GM19043 (cell line): Measurements from ENCODE around the gene PKP1.
"Not testable (repeated sequence)": the region's sequence is repeated elsewhere in the genome, so short reads cannot be mapped to it uniquely, and the experiment has no call there.

ENCODE experiments used
- ATAC-seq: cut with Tn5 transposase; IDR thresholded peaks from one replicate; pipeline ENCODE4 v1.9.1; 2021; ENCODE audit warnings: low read depth; ENCODE audit not compliant: unreplicated experiment

PKP1 gene, protein sequence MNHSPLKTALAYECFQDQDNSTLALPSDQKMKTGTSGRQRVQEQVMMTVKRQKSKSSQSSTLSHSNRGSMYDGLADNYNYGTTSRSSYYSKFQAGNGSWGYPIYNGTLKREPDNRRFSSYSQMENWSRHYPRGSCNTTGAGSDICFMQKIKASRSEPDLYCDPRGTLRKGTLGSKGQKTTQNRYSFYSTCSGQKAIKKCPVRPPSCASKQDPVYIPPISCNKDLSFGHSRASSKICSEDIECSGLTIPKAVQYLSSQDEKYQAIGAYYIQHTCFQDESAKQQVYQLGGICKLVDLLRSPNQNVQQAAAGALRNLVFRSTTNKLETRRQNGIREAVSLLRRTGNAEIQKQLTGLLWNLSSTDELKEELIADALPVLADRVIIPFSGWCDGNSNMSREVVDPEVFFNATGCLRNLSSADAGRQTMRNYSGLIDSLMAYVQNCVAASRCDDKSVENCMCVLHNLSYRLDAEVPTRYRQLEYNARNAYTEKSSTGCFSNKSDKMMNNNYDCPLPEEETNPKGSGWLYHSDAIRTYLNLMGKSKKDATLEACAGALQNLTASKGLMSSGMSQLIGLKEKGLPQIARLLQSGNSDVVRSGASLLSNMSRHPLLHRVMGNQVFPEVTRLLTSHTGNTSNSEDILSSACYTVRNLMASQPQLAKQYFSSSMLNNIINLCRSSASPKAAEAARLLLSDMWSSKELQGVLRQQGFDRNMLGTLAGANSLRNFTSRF

DNA sequence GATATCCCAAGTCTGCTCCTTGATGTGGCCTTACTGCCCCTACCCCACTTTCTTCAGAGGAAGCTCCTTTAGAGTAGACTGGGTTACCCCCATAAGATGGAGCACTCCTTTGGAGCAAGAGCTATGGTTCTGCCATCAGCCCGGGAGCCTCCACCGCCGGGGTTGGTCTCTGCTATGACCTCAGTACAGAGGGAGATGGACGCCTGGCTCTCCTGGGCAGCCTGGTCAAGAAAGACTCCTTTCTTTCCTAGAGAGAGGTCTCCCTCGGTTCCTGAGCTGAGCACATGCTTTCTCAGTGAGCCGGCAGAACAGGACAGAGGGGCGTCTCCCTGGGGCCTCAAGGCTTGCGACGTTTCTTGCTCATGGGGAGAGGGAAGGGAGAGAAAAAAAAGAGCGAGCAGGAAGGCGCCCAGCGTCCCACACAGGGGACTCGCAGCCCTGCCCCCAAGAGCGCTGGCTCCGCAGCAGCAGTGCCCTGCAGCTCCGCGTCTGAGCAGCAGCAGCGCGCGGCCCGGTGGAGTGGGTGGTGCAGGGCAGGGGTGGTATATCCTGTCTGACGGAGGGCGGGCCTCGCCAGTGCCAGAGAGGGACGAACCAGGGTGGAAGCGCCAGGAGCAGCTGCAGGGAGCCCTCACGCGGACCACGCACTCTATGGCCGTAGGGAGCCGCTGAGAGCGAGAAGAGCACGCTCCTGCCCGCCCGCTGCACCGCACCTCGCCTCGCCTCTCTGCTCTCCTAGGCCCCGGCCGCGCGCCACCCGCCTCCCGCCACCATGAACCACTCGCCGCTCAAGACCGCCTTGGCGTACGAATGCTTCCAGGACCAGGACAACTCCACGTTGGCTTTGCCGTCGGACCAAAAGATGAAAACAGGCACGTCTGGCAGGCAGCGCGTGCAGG is at the start of gene PKP1:
Gene PKP1, plus strand, starts transcription at position 576 of the 899 bp plus-strand sequence. Its CDS starts 197 bp downstream, at position 773.
- ATAC-seq, result no peak

DNA sequence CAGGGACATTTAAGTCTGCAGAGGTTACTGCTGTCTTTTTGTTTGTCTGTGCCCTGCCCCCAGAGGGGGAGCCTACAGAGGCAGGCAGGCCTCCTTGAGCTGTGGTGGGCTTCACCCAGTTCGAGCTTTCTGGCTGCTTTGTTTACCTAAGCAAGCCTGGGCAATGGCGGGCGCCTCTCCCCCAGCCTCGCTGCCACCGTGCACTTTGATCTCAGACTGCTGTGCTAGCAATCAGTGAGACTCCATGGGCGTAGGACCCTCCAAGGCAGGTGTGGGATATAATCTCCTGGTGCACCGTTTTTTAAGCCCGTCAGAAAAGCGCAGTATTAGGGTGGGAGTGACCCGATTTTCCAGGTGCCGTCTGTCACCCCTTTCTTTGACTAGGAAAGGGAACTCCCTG is 43.7 kb upstream of the PKP1 start:
- ATAC-seq, result not testable (repeated sequence)

DNA sequence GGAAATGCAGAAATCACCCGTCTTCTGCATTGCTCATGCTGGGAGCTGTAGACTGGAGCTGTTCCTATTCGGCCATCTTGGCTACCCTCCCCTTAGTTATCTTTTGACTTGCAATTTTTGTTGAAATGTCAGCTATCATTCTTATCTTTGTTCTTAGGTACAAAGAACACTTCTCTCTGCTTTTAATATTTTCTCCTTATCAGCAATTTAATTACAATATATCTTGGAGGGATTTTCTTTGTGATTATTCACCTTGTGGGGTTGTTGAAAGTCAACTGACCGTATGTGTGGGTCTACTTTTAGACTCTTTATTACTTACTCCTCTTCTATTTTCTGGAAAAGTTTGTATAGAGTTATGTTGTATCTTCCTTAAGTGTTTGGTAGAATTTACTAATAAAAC is 43.1 kb upstream of the PKP1 start:
- no peak for ATAC-seq

DNA sequence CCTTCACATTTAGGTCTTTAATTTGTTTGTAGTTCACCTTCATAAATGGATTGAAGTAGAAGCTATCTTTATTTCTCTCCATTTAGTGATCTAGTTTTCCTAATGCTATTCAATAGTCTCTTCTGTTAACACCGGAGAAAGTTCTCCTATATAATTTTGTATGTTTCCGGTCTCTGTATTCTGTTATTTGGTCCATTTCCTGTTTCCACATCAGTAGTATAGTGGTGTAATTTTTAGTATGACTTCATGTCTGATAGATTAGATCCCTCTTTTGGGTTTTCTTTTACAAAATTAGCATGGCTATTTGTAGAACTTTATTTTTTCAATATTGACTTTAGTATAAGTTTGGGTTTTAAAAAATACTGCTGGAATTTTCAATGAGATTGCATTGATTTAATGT is 41.6 kb upstream of the PKP1 start:
- ATAC-seq, result no peak

DNA sequence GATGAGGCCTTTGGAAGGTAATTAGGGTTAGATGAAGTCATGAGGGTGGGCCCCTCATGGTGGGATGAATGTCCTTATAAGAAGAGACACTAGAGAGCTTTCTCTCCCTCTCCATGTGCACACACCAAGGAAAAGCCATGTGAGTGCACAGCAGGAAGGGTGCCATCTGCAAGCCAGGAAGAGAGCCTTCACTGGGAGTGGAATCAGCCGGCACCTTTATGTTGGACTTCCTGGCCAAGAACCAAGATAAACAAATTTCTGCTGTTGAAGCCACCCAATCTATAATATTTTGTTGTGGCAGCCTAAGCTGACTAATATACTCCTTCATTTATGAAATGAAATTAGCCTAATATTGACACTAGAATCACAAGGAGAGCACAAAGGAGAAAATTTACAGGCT is 38.2 kb upstream of the PKP1 start:
- no peak for ATAC-seq

DNA sequence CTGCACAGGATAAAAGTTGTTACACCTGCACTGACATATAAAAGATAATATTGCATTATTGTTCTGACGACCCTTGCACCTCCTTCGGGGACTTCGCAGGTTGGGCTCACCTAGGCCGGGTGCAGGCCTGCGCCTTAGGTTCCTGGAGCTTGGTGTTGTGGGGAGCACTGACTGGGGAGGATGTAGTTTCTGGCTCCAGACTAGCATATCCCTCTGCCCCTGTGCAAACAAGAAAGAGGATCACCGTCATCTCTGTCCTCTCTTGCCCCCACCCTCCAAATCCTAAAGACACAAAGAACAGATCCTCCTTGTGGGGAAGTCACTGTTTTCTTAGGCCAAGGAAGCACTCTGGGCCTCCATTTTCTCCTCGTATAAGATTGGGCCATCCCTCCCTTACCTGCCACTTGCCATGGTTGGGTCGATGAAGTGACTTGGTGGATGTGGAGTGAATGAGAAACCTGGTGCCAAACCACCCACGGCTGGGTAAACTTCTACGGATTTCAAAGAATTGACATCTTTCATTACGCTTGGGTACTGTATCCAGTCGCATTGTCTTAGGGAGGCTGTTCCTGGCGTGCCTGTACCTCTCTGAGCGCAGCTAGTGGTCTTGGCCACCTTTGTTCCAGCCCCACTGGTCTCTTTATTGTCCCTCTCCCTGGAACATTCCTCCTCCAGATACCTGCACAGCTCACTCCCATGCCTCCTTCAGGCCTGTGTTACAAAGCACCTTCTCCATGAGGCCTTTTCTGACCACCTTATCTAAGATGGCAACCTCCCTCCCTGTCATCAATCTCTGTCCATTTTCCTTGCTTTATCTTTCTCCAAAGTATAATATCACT is 34.4 kb upstream of the PKP1 start:
- ATAC-seq, result no peak

DNA sequence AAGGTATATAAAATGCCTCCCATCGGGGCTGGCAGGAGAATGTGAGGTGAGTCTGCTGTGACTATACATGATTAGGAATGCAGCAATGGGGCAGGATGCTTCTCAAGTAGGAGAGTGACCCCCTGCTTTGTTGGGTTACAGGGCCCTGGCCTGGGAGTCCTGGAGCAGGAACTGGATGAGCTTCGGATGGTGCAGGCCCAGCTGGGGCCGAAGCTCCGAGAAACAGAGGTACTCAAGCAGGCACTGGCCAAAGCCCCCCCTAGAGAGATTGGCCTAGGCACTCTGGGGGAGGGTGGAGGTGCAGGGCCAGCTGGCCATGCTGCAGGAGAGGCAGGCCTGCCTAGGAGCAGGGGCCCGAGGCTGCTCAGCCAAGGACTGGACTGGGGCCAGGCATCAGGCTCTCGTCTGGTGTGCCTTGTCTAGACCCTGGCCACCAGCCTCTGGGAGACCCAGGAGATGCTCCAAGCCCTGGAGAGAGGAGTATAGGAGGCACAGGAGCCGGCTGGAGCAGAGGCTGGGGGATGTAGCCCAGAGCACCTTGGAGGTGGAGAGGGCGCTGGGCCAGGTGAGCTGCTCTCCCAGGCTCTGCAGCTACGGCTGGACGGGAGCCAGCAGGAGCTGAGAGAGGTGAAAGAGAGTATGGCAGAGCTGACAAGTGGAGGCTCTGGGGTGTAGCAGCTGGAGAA is 32.8 kb upstream of the PKP1 start:
- no peak for ATAC-seq

DNA sequence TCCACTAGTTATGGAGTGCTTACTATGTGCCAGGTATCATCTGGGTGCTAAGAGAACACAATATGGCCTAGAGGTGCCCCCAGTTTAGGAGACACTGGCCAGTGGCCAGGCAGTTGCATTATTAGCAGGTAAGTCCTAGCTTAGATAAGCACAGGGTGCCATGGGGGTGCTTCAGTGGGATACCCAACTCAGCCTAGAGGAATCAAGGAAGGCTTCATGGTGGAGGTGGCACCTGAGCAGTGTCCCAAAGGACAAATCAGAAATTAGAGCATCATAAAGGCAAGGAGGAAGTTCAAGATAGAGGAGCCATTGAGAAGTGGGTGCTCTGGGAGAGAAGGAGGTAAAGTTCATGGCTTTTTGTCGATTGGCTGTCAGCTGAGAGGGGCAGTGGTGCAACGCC is 31.9 kb upstream of the PKP1 start:
- no peak for ATAC-seq

DNA sequence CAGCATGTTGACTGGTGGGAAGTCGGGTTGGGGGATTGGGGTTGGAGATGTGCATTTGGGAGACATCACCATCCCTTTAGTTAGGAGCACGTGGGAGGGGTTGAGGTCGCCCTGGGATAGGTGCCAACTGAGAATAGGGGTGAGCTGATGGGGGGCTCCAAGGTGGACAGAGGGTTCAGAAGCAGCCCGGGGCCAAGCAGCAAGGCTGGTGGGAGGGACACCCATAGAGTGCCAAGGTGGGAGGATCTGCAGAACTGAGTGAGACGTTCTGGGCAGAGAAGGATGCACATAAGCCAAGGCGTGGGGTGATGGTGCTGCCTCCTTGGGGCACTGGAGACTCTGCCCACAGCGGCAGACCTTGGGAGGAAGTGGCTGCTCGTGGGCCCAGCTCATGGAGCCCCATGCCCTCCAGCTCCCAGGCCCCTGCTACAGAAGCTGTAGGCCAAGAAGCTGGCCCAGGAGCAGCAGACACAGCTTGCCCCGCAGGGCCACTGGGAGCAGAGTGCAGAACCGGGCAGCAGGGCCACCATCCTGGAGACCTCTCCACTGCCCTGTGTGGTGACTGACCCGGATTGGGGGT is 31.4 kb upstream of the PKP1 start:
- ATAC-seq, result no peak

DNA sequence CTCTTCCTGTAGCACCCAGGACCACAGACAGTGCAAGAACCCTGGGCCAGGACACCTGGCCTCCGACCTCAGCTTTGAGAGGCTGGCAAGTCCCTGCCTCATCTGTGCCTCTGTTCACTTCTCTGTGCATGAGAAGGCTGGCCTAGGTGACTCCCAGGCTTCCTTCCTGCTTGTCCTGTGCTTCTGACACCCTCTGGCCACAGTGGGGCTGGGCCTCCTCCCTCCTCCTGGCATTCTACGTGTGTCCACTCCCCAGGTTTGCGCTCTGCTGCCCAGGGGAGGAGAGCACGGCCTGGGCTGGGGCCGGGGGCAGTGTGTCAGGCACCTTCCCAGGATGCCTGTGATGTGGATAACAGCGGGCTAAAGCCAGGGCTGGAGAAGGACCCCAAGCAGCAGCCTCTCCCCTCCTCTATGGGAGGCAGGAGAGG is 30.3 kb upstream of the PKP1 start:
- no peak for ATAC-seq

DNA sequence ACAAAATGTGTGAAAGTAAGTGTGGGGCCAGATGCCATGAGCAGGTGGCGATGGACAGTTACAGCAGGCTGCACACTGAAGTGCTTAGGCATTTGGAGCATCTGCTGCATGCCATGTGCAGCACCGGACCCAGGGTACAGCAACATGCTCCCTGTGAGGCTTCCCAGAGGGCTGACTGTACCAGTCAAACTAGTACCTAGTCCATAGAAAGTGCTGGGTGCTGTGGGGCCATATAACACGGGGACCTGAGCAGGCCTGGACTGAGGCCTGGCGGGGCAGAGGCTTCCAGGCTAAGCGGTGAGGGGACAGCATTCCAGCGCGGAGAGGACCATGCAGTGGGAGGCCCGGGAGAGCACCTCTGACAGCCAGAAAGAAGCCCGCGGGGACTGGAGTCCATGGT is 29.9 kb upstream of the PKP1 start:
- ATAC-seq, result no peak

DNA sequence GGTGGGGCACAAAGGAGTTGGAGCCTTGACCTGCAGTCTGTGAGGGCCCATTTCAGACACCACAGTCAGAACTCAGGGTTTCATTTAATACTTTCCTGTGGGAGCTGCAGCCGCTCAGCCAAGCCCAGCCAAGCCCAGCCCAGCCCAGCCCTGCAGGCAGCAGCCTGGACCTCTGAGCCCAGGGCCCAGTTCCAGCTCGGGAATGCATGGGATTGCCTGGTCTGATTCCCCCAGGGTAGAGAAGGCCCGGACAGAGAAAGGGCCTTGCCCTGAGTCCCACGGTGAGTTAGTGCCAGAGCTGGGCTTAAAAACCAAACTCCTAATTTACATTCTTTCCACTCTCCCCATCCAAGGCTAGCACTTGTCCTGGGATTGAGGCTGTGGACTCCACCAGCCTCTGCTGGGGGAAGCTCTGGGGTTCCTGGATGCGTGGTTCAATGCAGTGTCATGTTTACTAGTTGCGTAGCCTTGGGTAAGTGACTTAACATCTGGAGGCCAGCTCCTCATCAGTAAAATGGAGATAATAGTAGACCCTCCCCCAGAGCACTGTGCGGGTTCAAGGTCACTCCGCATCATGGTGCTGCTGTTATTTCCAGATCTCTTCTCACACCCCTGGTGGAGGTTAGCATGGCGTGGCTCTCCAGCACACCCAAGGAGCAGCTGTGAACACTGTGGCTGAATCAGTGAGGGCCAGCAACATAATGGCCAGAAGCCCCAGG is 29.2 kb upstream of the PKP1 start:
- no peak for ATAC-seq

DNA sequence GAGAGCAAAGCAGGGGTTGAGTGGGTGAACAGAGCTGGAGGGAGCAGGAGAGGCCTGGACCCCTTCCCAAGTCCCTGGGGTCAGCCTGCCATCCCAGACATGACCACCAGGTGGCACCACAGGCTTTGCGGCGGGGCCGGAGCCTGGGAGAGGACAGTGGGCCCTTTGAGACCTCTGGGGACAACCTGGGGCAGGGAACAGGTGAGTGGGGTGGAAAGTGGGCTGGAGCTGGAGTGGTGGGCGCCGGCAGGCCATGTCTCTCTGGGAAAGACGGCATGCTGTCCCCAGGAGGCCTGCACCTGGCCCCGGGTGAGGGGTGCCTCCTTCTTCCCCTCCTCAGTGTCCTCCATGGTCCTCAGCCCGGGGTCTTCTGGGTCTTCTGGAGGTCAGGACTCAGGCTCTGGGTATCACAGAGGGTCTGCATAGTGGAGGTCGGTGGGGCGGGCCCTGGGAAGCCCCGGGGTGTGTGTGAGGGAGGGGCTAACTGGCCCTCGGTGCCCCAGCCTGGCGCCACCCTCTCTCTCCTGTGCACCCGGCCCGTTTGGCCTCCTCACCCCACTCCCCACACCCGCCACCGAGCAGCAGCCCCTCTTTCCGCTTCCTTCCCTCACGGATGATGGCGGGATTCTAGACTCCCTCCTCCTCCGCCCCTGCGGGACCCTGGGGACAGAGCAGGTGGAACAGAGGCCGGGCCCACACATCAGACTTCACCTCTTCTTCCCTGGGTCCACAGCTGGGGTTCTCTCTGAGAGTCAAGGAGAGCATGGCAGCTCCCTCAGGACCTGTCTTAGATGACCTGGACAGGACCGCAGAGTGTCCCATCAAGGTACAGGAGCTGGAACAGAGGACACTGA is 28.5 kb upstream of the PKP1 start:
- ATAC-seq, result no peak

DNA sequence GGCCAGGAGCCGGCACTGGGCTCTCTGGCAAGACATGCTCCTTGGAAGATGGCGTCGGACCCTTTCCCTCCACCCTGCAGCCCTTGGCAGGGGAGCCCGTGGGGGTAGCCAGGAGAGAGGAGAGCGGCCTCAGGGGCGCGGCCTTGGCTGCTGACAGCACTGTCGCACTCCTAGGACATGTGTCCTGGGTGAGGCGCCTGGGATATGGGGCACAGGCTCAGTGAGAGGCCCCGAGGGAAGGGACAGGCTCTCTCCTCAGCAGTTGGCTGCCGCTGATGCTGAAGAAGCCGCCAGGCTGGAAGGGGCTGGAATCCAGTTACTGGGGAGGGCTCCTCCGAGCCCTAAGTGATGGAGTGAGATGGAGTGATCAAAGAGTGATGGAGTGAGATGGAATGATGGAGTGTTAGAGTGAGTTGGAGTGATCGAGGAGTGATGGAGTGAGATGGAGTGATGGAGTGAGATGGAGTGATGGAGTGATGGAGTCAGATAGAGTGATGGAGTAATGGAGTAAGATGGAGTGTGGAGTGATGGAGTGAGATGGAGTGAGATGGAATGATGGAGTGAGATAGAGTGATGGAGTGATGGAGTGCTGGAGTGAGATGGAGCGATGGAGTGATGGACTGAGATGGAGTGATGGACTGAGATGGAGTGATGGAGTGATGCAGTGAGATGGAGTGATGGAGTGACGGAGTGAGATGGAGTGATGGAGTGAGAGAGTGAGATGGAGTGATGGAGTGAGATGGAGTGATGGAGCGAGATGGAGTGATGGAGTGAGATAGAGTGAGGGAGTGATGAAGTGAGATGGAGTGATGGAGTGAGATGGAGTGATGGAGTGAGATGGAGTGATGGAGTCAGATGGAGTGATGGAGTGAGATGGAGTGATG is 27.6 kb upstream of the PKP1 start:
- no peak for ATAC-seq

DNA sequence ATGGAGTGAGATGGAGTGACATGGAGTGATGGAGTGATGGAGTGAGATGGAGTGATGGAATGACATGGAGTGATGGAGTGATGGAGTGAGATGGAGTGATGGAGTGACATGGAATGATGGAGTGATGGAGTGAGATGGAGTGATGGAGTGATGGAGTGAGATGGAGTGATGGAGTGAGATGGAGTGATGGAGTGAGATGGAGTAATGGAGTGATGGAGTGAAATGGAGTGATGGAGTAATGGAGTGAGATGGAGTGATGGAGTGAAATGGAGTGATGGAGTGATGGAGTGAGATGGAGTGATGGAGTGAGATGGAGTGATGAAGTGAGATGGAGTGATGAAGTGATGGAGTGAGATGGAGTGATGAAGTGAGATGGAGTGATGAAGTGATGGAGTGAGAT is 25.2 kb upstream of the PKP1 start:
- not testable (repeated sequence) for ATAC-seq

DNA sequence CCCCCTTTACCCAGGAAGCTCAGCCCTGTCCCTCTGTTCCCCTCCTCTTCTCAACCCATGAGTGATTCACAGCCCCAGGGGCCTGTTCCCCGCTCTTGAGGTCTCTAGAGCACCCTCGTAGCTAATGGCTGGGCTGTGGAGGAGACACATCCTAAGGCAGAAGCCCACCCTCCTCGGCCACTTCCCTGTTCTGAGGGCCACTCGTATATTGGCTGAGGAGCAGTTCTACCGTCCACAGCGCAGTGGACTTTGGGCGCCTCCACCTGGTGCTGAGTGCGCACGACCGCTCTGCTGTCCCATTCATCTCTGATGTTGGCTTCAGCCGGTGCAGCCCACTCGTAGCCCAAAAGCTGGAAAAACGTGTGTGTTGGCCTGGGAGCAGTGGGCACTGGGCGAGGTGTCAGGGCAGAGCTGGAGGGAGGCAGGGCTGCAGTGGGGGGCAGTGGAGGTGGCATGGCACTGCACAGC is 24.5 kb upstream of the PKP1 start:
- ATAC-seq, result no peak
